ENCODE measurements around the gene UBFD1.
A peak's percentile ranks its signal among the peaks of the same experiment; 100 is the strongest.
"Not testable (repeated sequence)": the region's sequence is repeated elsewhere in the genome, so short reads cannot be mapped to it uniquely, and the experiment has no call there.

The UBFD1 gene

GRCh38 chr16:23535901-23536300, 21.6 kb upstream of the UBFD1 start:
- H3K4me2 ChIP-seq (ENCODE audit: low read length): no peak overlapping the region
- no peaks in the 10 kb centered on the region for H3K79me1 ChIP-seq (ENCODE audit: low read length)
- no peak overlapping the region for H3K23ac ChIP-seq (ENCODE audit: low read length)
- no peaks in the 10 kb centered on the region for H3K79me2 ChIP-seq (ENCODE audit: control insufficient read depth, insufficient read depth, low read length)
- no peak overlapping the region for H3K18ac ChIP-seq (ENCODE audit: low read length)
- H3K27me3 ChIP-seq (ENCODE audit: insufficient read depth, low read length, poor library complexity): no peaks in the 10 kb centered on the region
- DNase-seq: no peak
- no peak overlapping the region for H2BK120ac ChIP-seq (ENCODE audit: low read depth, low read length)
- H3K36me3 ChIP-seq (ENCODE audit: control insufficient read depth, insufficient read depth, low read length): peaks cover 14% of the 10 kb centered on the region
- H4K8ac ChIP-seq (ENCODE audit: low read depth, low read length): no peak overlapping the region
- H3K4me1 ChIP-seq (ENCODE audit: control insufficient read depth, low read depth, low read length): no peaks in the 10 kb centered on the region
- H3K56ac ChIP-seq (ENCODE audit: low read length): no peak overlapping the region
- no CpG with 5 or more reads among the region's 2 CpGs for WGBS (ENCODE audit: extremely low coverage, insufficient coverage, low lambda C conversion rate)
- H3K27ac ChIP-seq (ENCODE audit: low read depth, low read length): no peak overlapping the region
- no peak overlapping the region for H2BK5ac ChIP-seq (ENCODE audit: low read length)
- no peak overlapping the region for H3K9ac ChIP-seq (ENCODE audit: low read length)
- H3K4me3 ChIP-seq (ENCODE audit: low read length): no peak overlapping the region
- no peak overlapping the region for H2BK15ac ChIP-seq (replicated peaks; ENCODE audit: low read depth)
- H4K5ac ChIP-seq (ENCODE audit: low read length): no peak overlapping the region
- H2AK5ac ChIP-seq (ENCODE audit: low read length): no peak overlapping the region
- no peak overlapping the region for H3K4ac ChIP-seq (ENCODE audit: low read depth, low read length)

DNA sequence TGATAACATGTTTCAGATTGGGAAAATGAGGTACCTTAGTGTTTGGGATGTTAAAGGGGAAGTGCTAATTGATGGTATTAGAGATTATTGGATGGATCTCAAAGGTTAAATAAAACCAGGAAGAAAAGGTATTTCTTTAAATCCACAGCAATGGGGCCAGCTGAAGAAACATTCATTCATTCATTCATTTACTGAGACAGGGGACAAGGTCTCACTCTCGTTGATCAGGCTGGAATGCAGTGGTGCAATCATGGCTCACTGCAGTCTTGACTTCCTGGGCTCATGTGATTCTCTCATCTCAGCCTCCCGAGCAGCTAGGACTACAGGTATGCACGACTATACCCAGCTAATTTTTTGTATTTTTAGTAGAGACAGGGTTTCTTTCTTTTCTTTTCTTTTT, 20.1 kb upstream of the UBFD1 start:
- Histone ChIP-seq H3K4ac (ENCODE audit: low read depth, low read length) (no peak overlapping the region), H3K36me3 (ENCODE audit: control insufficient read depth, insufficient read depth, low read length) (peaks cover 12% of the 10 kb centered on the region), H3K27ac (ENCODE audit: low read depth, low read length) (no peak overlapping the region)

GRCh38 chr16:23538919-23539278, 18.6 kb upstream of the UBFD1 start:
- no peak overlapping the region for H3K56ac ChIP-seq (ENCODE audit: low read length)
- H3K18ac ChIP-seq (ENCODE audit: low read length): no peak overlapping the region
- no CpG with 5 or more reads among the region's 1 CpG for WGBS (ENCODE audit: extremely low coverage, insufficient coverage, low lambda C conversion rate)
- H3K4ac ChIP-seq (ENCODE audit: low read depth, low read length): peak overlapping the region; percentile 70
- H2BK5ac ChIP-seq (ENCODE audit: low read length): no peak overlapping the region
- H3K36me3 ChIP-seq (ENCODE audit: control insufficient read depth, insufficient read depth, low read length): peaks cover 10% of the 10 kb centered on the region
- no peak overlapping the region for H3K23ac ChIP-seq (ENCODE audit: low read length)
- no peaks in the 10 kb centered on the region for H3K4me1 ChIP-seq (ENCODE audit: control insufficient read depth, low read depth, low read length)
- DNase-seq: no peak
- H2AK5ac ChIP-seq (ENCODE audit: low read length): no peak overlapping the region
- no peaks in the 10 kb centered on the region for H3K27me3 ChIP-seq (ENCODE audit: insufficient read depth, low read length, poor library complexity)
- H4K5ac ChIP-seq (ENCODE audit: low read length): no peak overlapping the region
- H2BK15ac ChIP-seq (replicated peaks; ENCODE audit: low read depth): no peak overlapping the region
- H3K79me2 ChIP-seq (ENCODE audit: control insufficient read depth, insufficient read depth, low read length): no peaks in the 10 kb centered on the region
- no peak overlapping the region for H3K9ac ChIP-seq (ENCODE audit: low read length)
- H3K79me1 ChIP-seq (ENCODE audit: low read length): no peaks in the 10 kb centered on the region
- H2BK120ac ChIP-seq (ENCODE audit: low read depth, low read length): no peak overlapping the region
- H3K4me3 ChIP-seq (ENCODE audit: low read length): no peak overlapping the region
- no peak overlapping the region for H4K8ac ChIP-seq (ENCODE audit: low read depth, low read length)
- H3K27ac ChIP-seq (ENCODE audit: low read depth, low read length): no peak overlapping the region
- H3K4me2 ChIP-seq (ENCODE audit: low read length): no peak overlapping the region

More for the DNA sequence above, 20.1 kb upstream of the UBFD1 start:
- no peak overlapping the region for H3K4me3 ChIP-seq (ENCODE audit: low read length)
- H4K5ac ChIP-seq (ENCODE audit: low read length): no peak overlapping the region
- H3K4me2 ChIP-seq (ENCODE audit: low read length): no peak overlapping the region
- no peak overlapping the region for H2BK5ac ChIP-seq (ENCODE audit: low read length)
- H3K27me3 ChIP-seq (ENCODE audit: insufficient read depth, low read length, poor library complexity): no peaks in the 10 kb centered on the region
- no peak overlapping the region for H3K23ac ChIP-seq (ENCODE audit: low read length)
- WGBS (ENCODE audit: extremely low coverage, insufficient coverage, low lambda C conversion rate): no CpG with 5 or more reads among the region's 3 CpGs
- peak; percentile 25 for DNase-seq
- no peak overlapping the region for H2BK120ac ChIP-seq (ENCODE audit: low read depth, low read length)
- H3K4me1 ChIP-seq (ENCODE audit: control insufficient read depth, low read depth, low read length): no peaks in the 10 kb centered on the region
- no peak overlapping the region for H2BK15ac ChIP-seq (replicated peaks; ENCODE audit: low read depth)
- H4K8ac ChIP-seq (ENCODE audit: low read depth, low read length): no peak overlapping the region
- no peak overlapping the region for H2AK5ac ChIP-seq (ENCODE audit: low read length)
- no peaks in the 10 kb centered on the region for H3K79me2 ChIP-seq (ENCODE audit: control insufficient read depth, insufficient read depth, low read length)
- no peak overlapping the region for H3K18ac ChIP-seq (ENCODE audit: low read length)
- H3K79me1 ChIP-seq (ENCODE audit: low read length): no peaks in the 10 kb centered on the region
- H3K56ac ChIP-seq (ENCODE audit: low read length): no peak overlapping the region
- H3K9ac ChIP-seq (ENCODE audit: low read length): no peak overlapping the region

GRCh38 chr16:23539984-23540816, 17.3 kb upstream of the UBFD1 start:
- Histone ChIP-seq H3K27me3 (ENCODE audit: insufficient read depth, low read length, poor library complexity) (no peaks in the 10 kb centered on the region), H3K4me1 (ENCODE audit: control insufficient read depth, low read depth, low read length) (no peaks in the 10 kb centered on the region), H3K79me2 (ENCODE audit: control insufficient read depth, insufficient read depth, low read length) (no peaks in the 10 kb centered on the region), H2BK120ac (ENCODE audit: low read depth, low read length) (no peak overlapping the region), H3K56ac (ENCODE audit: low read length) (no peak overlapping the region), H3K9ac (ENCODE audit: low read length) (no peak overlapping the region), H3K27ac (ENCODE audit: low read depth, low read length) (no peak overlapping the region), H3K4me3 (ENCODE audit: low read length) (no peak overlapping the region), H2AK5ac (ENCODE audit: low read length) (no peak overlapping the region), H3K4me2 (ENCODE audit: low read length) (no peak overlapping the region), H3K79me1 (ENCODE audit: low read length) (no peaks in the 10 kb centered on the region), H4K8ac (ENCODE audit: low read depth, low read length) (peak overlapping the region; percentile 41), H3K36me3 (ENCODE audit: control insufficient read depth, insufficient read depth, low read length) (peaks cover 8% of the 10 kb centered on the region), H2BK15ac (replicated peaks; ENCODE audit: low read depth) (no peak overlapping the region), H3K4ac (ENCODE audit: low read depth, low read length) (no peak overlapping the region), H3K23ac (ENCODE audit: low read length) (no peak overlapping the region), H3K18ac (ENCODE audit: low read length) (no peak overlapping the region), H2BK5ac (ENCODE audit: low read length) (no peak overlapping the region), H4K5ac (ENCODE audit: low read length) (no peak overlapping the region)
- no peak for DNase-seq
- no CpG with 5 or more reads among the region's 11 CpGs for WGBS (ENCODE audit: extremely low coverage, insufficient coverage, low lambda C conversion rate)

DNA sequence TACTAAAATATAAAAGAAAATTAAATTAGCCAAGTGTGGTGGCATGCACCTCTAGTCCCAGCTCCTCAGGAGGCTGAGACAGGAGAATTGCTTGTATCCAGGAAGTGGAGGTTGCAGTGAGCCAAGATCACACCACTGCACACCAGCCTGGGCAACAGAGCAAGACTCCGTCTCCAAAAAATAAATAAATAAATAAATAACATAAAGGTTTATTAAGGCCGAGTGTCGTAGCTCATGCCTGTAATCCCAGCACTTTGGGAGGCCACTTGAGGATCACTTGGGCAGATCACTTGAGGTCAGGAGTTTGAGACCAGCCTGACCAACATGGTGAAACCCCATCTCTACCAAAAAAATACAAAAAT, 16.7 kb upstream of the UBFD1 start:
- not testable (repeated sequence) for H2AK5ac ChIP-seq (ENCODE audit: low read length); H3K4me3 ChIP-seq (ENCODE audit: low read length); H2BK15ac ChIP-seq (replicated peaks; ENCODE audit: low read depth); H2BK5ac ChIP-seq (ENCODE audit: low read length); H3K4me2 ChIP-seq (ENCODE audit: low read length); H3K27ac ChIP-seq (ENCODE audit: low read depth, low read length); H4K5ac ChIP-seq (ENCODE audit: low read length); H3K4me1 ChIP-seq (ENCODE audit: control insufficient read depth, low read depth, low read length); H3K9ac ChIP-seq (ENCODE audit: low read length); H3K79me1 ChIP-seq (ENCODE audit: low read length); DNase-seq; H2BK120ac ChIP-seq (ENCODE audit: low read depth, low read length); H3K36me3 ChIP-seq (ENCODE audit: control insufficient read depth, insufficient read depth, low read length); H3K79me2 ChIP-seq (ENCODE audit: control insufficient read depth, insufficient read depth, low read length); H3K23ac ChIP-seq (ENCODE audit: low read length); H3K56ac ChIP-seq (ENCODE audit: low read length); H3K27me3 ChIP-seq (ENCODE audit: insufficient read depth, low read length, poor library complexity); H3K4ac ChIP-seq (ENCODE audit: low read depth, low read length); H3K18ac ChIP-seq (ENCODE audit: low read length)
- WGBS (ENCODE audit: extremely low coverage, insufficient coverage, low lambda C conversion rate): no CpG with 5 or more reads among the region's 3 CpGs
- H4K8ac ChIP-seq (ENCODE audit: low read depth, low read length): peak overlapping the region; percentile 41

DNA sequence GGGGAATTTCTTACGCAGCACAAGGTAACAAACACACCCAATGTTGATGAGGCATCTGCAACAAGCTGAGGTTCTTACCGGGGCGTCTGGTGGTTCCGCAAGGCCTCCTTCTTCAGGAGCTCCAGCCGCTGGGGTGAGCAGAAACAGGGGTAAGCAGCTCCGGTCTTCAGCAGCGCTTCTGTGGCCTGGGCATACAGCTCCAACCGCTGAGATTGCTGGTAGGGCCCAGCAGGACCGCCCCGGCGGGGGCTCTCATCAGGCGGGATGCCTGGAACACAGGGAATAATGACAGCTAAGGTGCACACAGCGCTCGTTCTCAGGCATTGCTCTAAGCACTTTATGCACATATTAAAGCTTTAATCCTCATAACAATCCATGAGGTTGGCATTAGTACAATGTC, 13.1 kb upstream of the UBFD1 start:
- Histone ChIP-seq H3K18ac (ENCODE audit: low read length) (no peak overlapping the region), H3K79me2 (ENCODE audit: control insufficient read depth, insufficient read depth, low read length) (no peaks in the 10 kb centered on the region), H3K4me2 (ENCODE audit: low read length) (no peak overlapping the region), H3K4me3 (ENCODE audit: low read length) (no peak overlapping the region), H2BK5ac (ENCODE audit: low read length) (no peak overlapping the region), H2BK120ac (ENCODE audit: low read depth, low read length) (no peak overlapping the region), H2AK5ac (ENCODE audit: low read length) (no peak overlapping the region), H3K9ac (ENCODE audit: low read length) (no peak overlapping the region), H3K4ac (ENCODE audit: low read depth, low read length) (no peak overlapping the region), H3K4me1 (ENCODE audit: control insufficient read depth, low read depth, low read length) (no peaks in the 10 kb centered on the region), H3K23ac (ENCODE audit: low read length) (no peak overlapping the region), H3K79me1 (ENCODE audit: low read length) (no peaks in the 10 kb centered on the region), H4K8ac (ENCODE audit: low read depth, low read length) (no peak overlapping the region), H3K27ac (ENCODE audit: low read depth, low read length) (no peak overlapping the region), H2BK15ac (replicated peaks; ENCODE audit: low read depth) (no peak overlapping the region), H3K27me3 (ENCODE audit: insufficient read depth, low read length, poor library complexity) (no peaks in the 10 kb centered on the region), H3K56ac (ENCODE audit: low read length) (no peak overlapping the region), H3K36me3 (ENCODE audit: control insufficient read depth, insufficient read depth, low read length) (peaks cover 13% of the 10 kb centered on the region), H4K5ac (ENCODE audit: low read length) (no peak overlapping the region)
- DNase-seq: no peak
- WGBS (ENCODE audit: extremely low coverage, insufficient coverage, low lambda C conversion rate): no CpG with 5 or more reads among the region's 14 CpGs
